Ascending aorta (tissue), 2 donors: ENCODE results near the gene HHAT. TPM values are rescaled to one million over a fixed set of nuclear protein-coding genes. Genes with fewer than 3 reads are reported as not detected.

Experiments
- DNase-seq, 2 donors: peaks; one replicate each; pipeline ENCODE4 v3.0.0-alpha.2; 2019; ENCODE audit warnings: low spot score in 2 of 2
- H3K27ac ChIP-seq, 2 donors: fragments of 200-600 bp; sonication (generic); one replicate each; pipeline ENCODE4 v1.5.1; 2016 to 2017; ENCODE audit warnings: mild to moderate bottlenecking in 1 of 2
- H3K27me3 ChIP-seq: fragments of 200-600 bp; sonication (generic); one replicate; pipeline ENCODE4 v1.5.1; 2017
- H3K36me3 ChIP-seq, 2 donors: fragments of 200-600 bp; sonication (generic); one replicate each; pipeline ENCODE4 v1.5.1; 2016
- H3K4me1 ChIP-seq, 2 donors: fragments of 200-600 bp; sonication (generic); one replicate each; pipeline ENCODE4 v1.5.1; 2016 to 2017; ENCODE audit warnings: mild to moderate bottlenecking in 1 of 2
- H3K4me3 ChIP-seq, 2 donors: fragments of 200-600 bp; sonication (generic); one replicate each; pipeline ENCODE4 v1.5.1; 2016 to 2017; ENCODE audit warnings: mild to moderate bottlenecking in 1 of 2
- H3K9me3 ChIP-seq, 2 donors: fragments of 200-600 bp; sonication (generic); one replicate each; pipeline ENCODE4 v1.5.1; 2016
- CTCF ChIP-seq, 3 experiments: fragments of 200-600 bp in 2 of 3; fragments of 450-650 bp in 1 of 3; sonication (generic) in 2 of 3; IDR thresholded peaks; one replicate each; pipeline ENCODE4 v1.5.1; 2016 to 2019; ENCODE audit warnings: antibody characterized with exemption in 3 of 3, mild to moderate bottlenecking in 1 of 3, moderate library complexity in 1 of 3
- intact Hi-C: fragments of 100-400 bp; cut with DNase I; formaldehyde crosslinking; loops from one replicate; pipeline ENCODE4 v1.15.1; 2023
- total RNA-seq: library from RNA; depleted of rRNA; stranded (reverse); fragments of >200 nt; gene quantifications from one replicate; pipeline ENCODE4 v1.1.0, GENCODE V29; 2016

The HHAT gene
- total RNA-seq, 1 donor from 2014 or later: 1.2 TPM

- H3K4me1 ChIP-seq: no peaks in the 10 kb centered on the region
- no peaks in the 10 kb centered on the region for H3K36me3 ChIP-seq
- no peak overlapping the region for H3K4me3 ChIP-seq
- H3K27me3 ChIP-seq: no peaks in the 10 kb centered on the region
- intact Hi-C loops: no loop called here
- H3K27ac ChIP-seq: no peak overlapping the region
- no peaks in the 10 kb centered on the region for H3K9me3 ChIP-seq
- TF ChIP-seq CTCF (IDR thresholded peaks at IDR 0.05): no peak
- DNase-seq: no peak
These were observed 6.3 kb downstream of the HHAT start for GRCh38 chr1:210335001-210335400.

GRCh38 chr1:210336362-210336761 lies 7.7 kb downstream of the HHAT start:
- Histone ChIP-seq H3K27ac (no peak overlapping the region), H3K4me1 (no peaks in the 10 kb centered on the region), H3K9me3 (no peaks in the 10 kb centered on the region), H3K36me3 (no peaks in the 10 kb centered on the region), H3K4me3 (no peak overlapping the region), H3K27me3 (no peaks in the 10 kb centered on the region)
- no peak for TF ChIP-seq CTCF (IDR thresholded peaks at IDR 0.05)
- DNase-seq: peak in 1 of 2 donors; percentile 31
- intact Hi-C loops: no loop called here

DNA sequence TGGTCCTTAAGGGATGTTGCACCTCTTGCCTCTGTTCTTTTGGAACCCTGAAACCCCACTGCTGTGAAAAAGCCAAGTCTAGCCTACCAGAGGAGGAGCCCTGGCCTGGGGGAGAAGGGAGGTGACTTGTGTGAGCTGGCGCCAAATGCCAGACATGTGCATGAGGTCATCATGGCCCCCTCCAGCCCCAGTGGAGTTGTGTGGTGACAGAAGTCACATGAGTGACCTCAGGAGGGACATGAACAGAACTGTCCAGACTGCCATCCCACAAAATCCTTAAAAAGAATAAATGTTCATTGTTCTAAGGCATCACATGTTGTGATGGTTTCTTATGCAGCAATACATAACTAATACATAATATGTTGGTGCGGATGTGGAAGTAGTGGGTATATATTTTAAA lies 10.8 kb downstream of the HHAT start:
- no peak overlapping the region for H3K27ac ChIP-seq
- H3K36me3 ChIP-seq: no peaks in the 10 kb centered on the region
- no peaks in the 10 kb centered on the region for H3K27me3 ChIP-seq
- intact Hi-C loops: no loop called here
- H3K4me1 ChIP-seq: peaks cover 0 to 5% of the 10 kb centered on the region in 2 donors
- H3K4me3 ChIP-seq: no peak overlapping the region
- TF ChIP-seq CTCF (IDR thresholded peaks at IDR 0.05): no peak
- H3K9me3 ChIP-seq: no peaks in the 10 kb centered on the region
- no peak for DNase-seq

- intact Hi-C loops: loop anchor here (10.0 kb wide), 1 partner anchor 54 kb away; no protein-coding TSS in a partner anchor
- H3K4me1 ChIP-seq: peaks cover 0 to 5% of the 10 kb centered on the region in 2 donors
- TF ChIP-seq CTCF (IDR thresholded peaks at IDR 0.05): no peak
- H3K27me3 ChIP-seq: no peaks in the 10 kb centered on the region
- DNase-seq: no peak
- H3K4me3 ChIP-seq: no peak overlapping the region
- H3K9me3 ChIP-seq: no peaks in the 10 kb centered on the region
- no peak overlapping the region for H3K27ac ChIP-seq
- H3K36me3 ChIP-seq: no peaks in the 10 kb centered on the region
These were observed 11.6 kb downstream of the HHAT start for GRCh38 chr1:210340311-210340710.

- Histone ChIP-seq H3K36me3 (no peaks in the 10 kb centered on the region), H3K4me1 (peaks cover 0 to 5% of the 10 kb centered on the region in 2 donors), H3K4me3 (no peak overlapping the region), H3K9me3 (no peaks in the 10 kb centered on the region), H3K27ac (no peak overlapping the region), H3K27me3 (no peaks in the 10 kb centered on the region)
- no peak for DNase-seq
- intact Hi-C loops: loop anchor here (10.0 kb wide), 1 partner anchor 54 kb away; no protein-coding TSS in a partner anchor
- no peak for TF ChIP-seq CTCF (IDR thresholded peaks at IDR 0.05)
These were observed 12.1 kb downstream of the HHAT start for GRCh38 chr1:210340841-210341240.
